NB4 (cell line): Measurements from ENCODE around the gene HOXB3.

Experiments used
- DNase-seq: peaks from one replicate; pipeline ENCODE4 v3.0.0; 2010; ENCODE audit warnings: low read depth
- H3K4me3 ChIP-seq: one replicate; pipeline ENCODE4 v1.5.1; 2011; ENCODE audit warnings: mild to moderate bottlenecking, low read depth, low read length, moderate library complexity
- CTCF ChIP-seq: IDR thresholded peaks from one replicate; pipeline ENCODE4 v1.5.1; 2012; ENCODE audit warnings: low read depth, low read length
- MYC ChIP-seq: IDR thresholded peaks from 2 replicates; pipeline ENCODE4 v1.6.1; 2011; ENCODE audit warnings: low read depth, low read length
- POLR2A ChIP-seq: IDR thresholded peaks from 2 replicates; pipeline ENCODE4 v1.6.1; 2011; ENCODE audit warnings: mild to moderate bottlenecking; ENCODE audit not compliant: insufficient read length; ENCODE audit errors: extremely low read depth
- TF ChIP-seq, protein P1 (sequence below): IDR thresholded peaks from 2 replicates; pipeline ENCODE4 v1.6.1; 2011; ENCODE audit warnings: low read depth, low read length

The HOXB3 gene

GRCh38 chr17:48548523-48549280 lies 41.3 kb downstream of the HOXB3 start:
- TF ChIP-seq MYC (no peak), CTCF (no peak), POLR2A (no peak)
- TF ChIP-seq, protein P1, sequence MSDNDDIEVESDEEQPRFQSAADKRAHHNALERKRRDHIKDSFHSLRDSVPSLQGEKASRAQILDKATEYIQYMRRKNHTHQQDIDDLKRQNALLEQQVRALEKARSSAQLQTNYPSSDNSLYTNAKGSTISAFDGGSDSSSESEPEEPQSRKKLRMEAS, result no peak
- DNase-seq, result no peak
- no peak overlapping the region for H3K4me3 ChIP-seq

- TF ChIP-seq, protein P1, result no peak
- no peak for TF ChIP-seq CTCF
- no peak for TF ChIP-seq POLR2A
- no peak for TF ChIP-seq MYC
- H3K4me3 ChIP-seq, result no peak overlapping the region
- DNase-seq, result no peak
These were observed 42.1 kb downstream of the HOXB3 start for GRCh38 chr17:48547808-48548522.

DNA sequence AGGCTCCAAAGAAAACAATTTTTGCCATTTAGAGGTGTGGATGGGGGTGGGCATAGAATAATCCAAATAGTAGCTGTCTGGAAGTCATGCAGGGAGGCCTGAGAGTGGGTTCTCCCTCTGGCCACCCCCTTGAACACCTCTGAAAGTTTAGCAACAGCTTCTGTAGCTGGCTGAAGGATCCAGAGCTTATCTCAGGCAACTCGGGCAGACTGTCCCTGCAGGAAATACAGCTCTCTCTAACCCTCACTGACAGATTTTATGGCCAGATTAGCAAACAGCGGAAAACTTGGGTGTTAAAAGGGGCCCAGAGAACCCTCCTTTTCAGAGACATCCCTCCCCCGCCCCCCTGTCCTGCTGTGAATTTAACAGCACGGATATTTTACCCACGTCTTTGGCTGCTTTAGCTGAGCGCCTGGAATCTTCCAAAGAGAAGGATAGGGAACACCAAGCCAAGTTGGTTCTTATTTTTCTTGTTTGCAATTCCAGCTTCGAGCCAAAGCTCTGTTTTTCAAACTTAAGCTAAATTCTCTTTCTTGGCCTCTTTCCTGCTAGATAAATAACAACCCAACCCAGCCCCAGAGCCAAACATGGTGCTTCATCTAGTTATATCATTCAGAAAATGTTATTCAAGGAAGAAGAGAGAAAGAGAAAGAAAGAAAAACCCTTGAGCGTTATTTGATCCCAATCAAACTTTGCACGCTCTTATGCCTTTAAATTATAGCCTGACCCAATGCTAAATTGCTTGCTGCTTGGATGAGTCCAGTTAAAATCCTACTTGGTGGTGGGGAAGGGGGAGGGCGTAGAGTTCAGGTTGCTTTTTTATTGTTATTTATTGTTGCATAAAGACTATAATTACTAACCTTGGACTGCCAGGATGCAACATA lies 42.9 kb downstream of the HOXB3 start:
- TF ChIP-seq POLR2A (no peak), CTCF (no peak), MYC (no peak)
- TF ChIP-seq, protein P1, result no peak
- H3K4me3 ChIP-seq, result no peak overlapping the region
- DNase-seq, result no peak

- TF ChIP-seq, protein P1, result no peak
- no peak for TF ChIP-seq POLR2A
- no peak for TF ChIP-seq CTCF
- TF ChIP-seq MYC, result no peak
- no peak for DNase-seq
These were observed 43.7 kb downstream of the HOXB3 start for GRCh38 chr17:48546137-48546923.

DNA sequence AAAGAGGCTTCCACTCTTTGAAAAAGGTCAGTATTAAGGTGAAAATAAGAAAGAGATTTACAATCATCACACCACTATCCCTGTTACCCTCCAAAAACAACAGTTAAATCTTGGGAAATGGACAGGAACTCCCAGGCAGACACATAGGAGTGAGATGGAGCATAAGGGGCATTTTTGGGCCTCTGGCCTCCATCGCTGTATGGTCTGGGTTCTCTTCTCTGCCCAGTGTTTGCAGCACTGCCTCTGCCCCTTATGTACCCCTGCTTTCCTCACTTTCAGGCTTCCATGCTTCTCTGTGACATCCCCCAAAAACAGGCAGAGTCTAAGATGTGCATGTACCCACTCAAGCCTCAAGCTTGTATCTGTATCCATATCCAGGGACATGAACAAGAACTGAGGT lies 44.5 kb downstream of the HOXB3 start:
- H3K4me3 ChIP-seq, result no peak overlapping the region
- DNase-seq, result no peak
- TF ChIP-seq, protein P1, result no peak
- TF ChIP-seq POLR2A (no peak), MYC (no peak), CTCF (no peak)

More at GRCh38 chr17:48546137-48546923, 43.7 kb downstream of the HOXB3 start:
- no peak overlapping the region for H3K4me3 ChIP-seq
